Measurements from ENCODE around the gene NCOA7.
"Not testable (repeated sequence)": the region's sequence is repeated elsewhere in the genome, so short reads cannot be mapped to it uniquely, and the experiment has no call there.

The NCOA7 gene

DNA sequence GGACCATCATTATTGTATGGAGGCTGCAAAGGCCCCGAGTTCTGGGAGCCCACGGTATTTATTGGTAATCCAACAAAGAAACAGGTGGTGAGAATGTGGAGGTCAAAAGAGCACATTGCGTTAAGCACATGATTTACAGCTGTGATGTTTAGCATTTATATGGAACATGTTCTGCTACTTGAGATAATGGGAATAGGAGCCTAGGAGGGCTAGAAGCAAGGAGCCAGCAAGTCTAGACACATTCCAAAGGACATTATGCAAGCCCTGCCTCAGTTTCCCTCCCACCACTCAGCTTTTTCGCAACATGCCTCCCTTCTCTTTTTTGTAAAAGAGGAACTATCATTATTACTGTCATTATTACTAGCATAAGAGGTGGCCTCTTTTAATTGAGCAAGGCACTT lies 120.3 kb downstream of the NCOA7 start:
- H3K27me3 ChIP-seq (ENCODE audit: control insufficient read depth in 3 of 3, insufficient read depth in 3 of 3, low read depth in 1 of 3, low read length in 3 of 3); H3K14ac ChIP-seq (ENCODE audit: low read length); H4K8ac ChIP-seq (ENCODE audit: low read depth, low read length); H2AFZ ChIP-seq (ENCODE audit: low read length); H2BK120ac ChIP-seq (ENCODE audit: low read depth, low read length); H2AK5ac ChIP-seq (ENCODE audit: low read depth, low read length); H3K9ac ChIP-seq (ENCODE audit: low read depth, low read length, poor library complexity); H3K4me3 ChIP-seq (ENCODE audit: low read length in 2 of 2); H3K4me2 ChIP-seq (ENCODE audit: insufficient read depth, low read length, poor library complexity, severe bottlenecking); H3K4ac ChIP-seq (ENCODE audit: low read length); H4K91ac ChIP-seq (ENCODE audit: low read depth, low read length, poor library complexity); H3K27ac ChIP-seq (replicated peaks; ENCODE audit: low read length); H2BK12ac ChIP-seq (ENCODE audit: low read length); H2BK15ac ChIP-seq (ENCODE audit: low read length); H2BK5ac ChIP-seq (ENCODE audit: low read length); H3K18ac ChIP-seq (ENCODE audit: low read length); H3K9me3 ChIP-seq (replicated peaks in 1 of 2; ENCODE audit: control insufficient read depth in 2 of 2, insufficient read depth in 1 of 2, low read depth in 1 of 2, low read length in 2 of 2); H3K79me1 ChIP-seq (ENCODE audit: low read depth, low read length); H3K4me1 ChIP-seq (ENCODE audit: control insufficient read depth in 2 of 2, insufficient read depth in 1 of 2, low read depth in 1 of 2, low read length in 2 of 2); H3K23ac ChIP-seq (ENCODE audit: low read depth, low read length, poor library complexity); DNase-seq (ENCODE audit: low spot score); H3K36me3 ChIP-seq (replicated peaks in 1 of 2; ENCODE audit: control insufficient read depth in 2 of 2, insufficient read depth in 2 of 2, low read length in 2 of 2): not testable (repeated sequence)
- no CpG with 5 or more reads among the region's 4 CpGs for WGBS, 2 donors (ENCODE audit: extremely low coverage in 2 of 2, insufficient read length in 2 of 2, insufficient replicate concordance in 1 of 2)

DNA sequence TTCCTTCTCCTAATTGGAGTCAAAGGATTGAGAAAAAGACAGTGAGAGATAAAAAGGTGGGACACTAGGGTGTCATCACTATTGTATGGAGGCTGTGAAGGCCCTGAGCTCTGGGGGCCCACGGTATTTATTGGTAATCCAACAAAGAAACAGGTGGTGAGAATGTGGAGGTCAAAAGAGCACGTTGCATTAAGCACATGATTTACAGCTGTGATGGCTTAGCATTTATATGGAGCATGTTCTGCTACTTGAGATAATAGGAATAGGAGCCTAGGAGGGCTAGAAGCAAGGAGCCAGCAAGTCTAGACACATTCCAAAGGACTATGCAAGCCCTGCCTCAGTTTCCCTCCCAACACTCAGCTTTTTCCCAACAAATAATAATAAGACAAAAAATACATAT lies 121.7 kb downstream of the NCOA7 start:
- H3K4me1 ChIP-seq (ENCODE audit: control insufficient read depth in 2 of 2, insufficient read depth in 1 of 2, low read depth in 1 of 2, low read length in 2 of 2); DNase-seq (ENCODE audit: low spot score); H2BK12ac ChIP-seq (ENCODE audit: low read length); H2BK5ac ChIP-seq (ENCODE audit: low read length); H3K79me1 ChIP-seq (ENCODE audit: low read depth, low read length); H3K9ac ChIP-seq (ENCODE audit: low read depth, low read length, poor library complexity); H3K23ac ChIP-seq (ENCODE audit: low read depth, low read length, poor library complexity); H2BK15ac ChIP-seq (ENCODE audit: low read length); H2AFZ ChIP-seq (ENCODE audit: low read length); H3K18ac ChIP-seq (ENCODE audit: low read length); H2AK5ac ChIP-seq (ENCODE audit: low read depth, low read length); H3K36me3 ChIP-seq (replicated peaks in 1 of 2; ENCODE audit: control insufficient read depth in 2 of 2, insufficient read depth in 2 of 2, low read length in 2 of 2); H3K14ac ChIP-seq (ENCODE audit: low read length); H4K8ac ChIP-seq (ENCODE audit: low read depth, low read length); H4K91ac ChIP-seq (ENCODE audit: low read depth, low read length, poor library complexity); H3K9me3 ChIP-seq (replicated peaks in 1 of 2; ENCODE audit: control insufficient read depth in 2 of 2, insufficient read depth in 1 of 2, low read depth in 1 of 2, low read length in 2 of 2); H3K4ac ChIP-seq (ENCODE audit: low read length); H3K27me3 ChIP-seq (ENCODE audit: control insufficient read depth in 3 of 3, insufficient read depth in 3 of 3, low read depth in 1 of 3, low read length in 3 of 3); H3K4me2 ChIP-seq (ENCODE audit: insufficient read depth, low read length, poor library complexity, severe bottlenecking); H3K4me3 ChIP-seq (ENCODE audit: low read length in 2 of 2); H3K27ac ChIP-seq (replicated peaks; ENCODE audit: low read length); H2BK120ac ChIP-seq (ENCODE audit: low read depth, low read length): not testable (repeated sequence)
- no CpG with 5 or more reads among the region's 2 CpGs for WGBS, 2 donors (ENCODE audit: extremely low coverage in 2 of 2, insufficient read length in 2 of 2, insufficient replicate concordance in 1 of 2)

DNA sequence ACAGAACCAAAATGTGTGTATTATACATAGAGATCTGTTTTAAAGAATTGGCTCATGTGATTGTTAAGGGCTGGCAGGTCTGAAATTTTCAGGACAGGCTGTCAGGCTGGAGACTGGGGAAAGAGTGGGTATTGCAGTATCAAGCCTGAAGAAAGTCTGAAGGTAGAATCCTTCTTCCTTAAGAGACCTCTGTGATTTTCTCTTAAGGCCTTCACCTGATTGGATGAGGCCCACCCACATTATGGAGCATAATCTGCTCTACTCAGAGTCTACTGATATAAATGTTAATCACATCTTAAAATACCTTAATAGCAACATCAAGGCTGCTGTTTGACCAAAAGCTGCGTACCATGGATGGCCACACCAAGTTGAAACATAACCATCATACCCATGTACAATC lies 122.4 kb downstream of the NCOA7 start:
- Histone ChIP-seq H4K8ac (ENCODE audit: low read depth, low read length) (no peak overlapping the region), H3K4me2 (ENCODE audit: insufficient read depth, low read length, poor library complexity, severe bottlenecking) (no peak overlapping the region), H2BK5ac (ENCODE audit: low read length) (no peak overlapping the region), H4K91ac (ENCODE audit: low read depth, low read length, poor library complexity) (no peak overlapping the region), H3K9ac (ENCODE audit: low read depth, low read length, poor library complexity) (no peak overlapping the region), H3K4me1 (ENCODE audit: control insufficient read depth in 2 of 2, insufficient read depth in 1 of 2, low read depth in 1 of 2, low read length in 2 of 2) (peaks cover 4 to 5% of the 10 kb centered on the region in 2 donors), H3K9me3 (replicated peaks in 1 of 2; ENCODE audit: control insufficient read depth in 2 of 2, insufficient read depth in 1 of 2, low read depth in 1 of 2, low read length in 2 of 2) (no peaks in the 10 kb centered on the region), H3K27me3 (ENCODE audit: control insufficient read depth in 3 of 3, insufficient read depth in 3 of 3, low read depth in 1 of 3, low read length in 3 of 3) (no peaks in the 10 kb centered on the region), H3K4me3 (ENCODE audit: low read length in 2 of 2) (no peak overlapping the region), H2AFZ (ENCODE audit: low read length) (no peak overlapping the region), H2BK120ac (ENCODE audit: low read depth, low read length) (no peak overlapping the region), H3K23ac (ENCODE audit: low read depth, low read length, poor library complexity) (no peak overlapping the region), H3K79me1 (ENCODE audit: low read depth, low read length) (no peaks in the 10 kb centered on the region), H3K36me3 (replicated peaks in 1 of 2; ENCODE audit: control insufficient read depth in 2 of 2, insufficient read depth in 2 of 2, low read length in 2 of 2) (peaks cover 0 to 2% of the 10 kb centered on the region in 2 donors), H3K18ac (ENCODE audit: low read length) (no peak overlapping the region), H2AK5ac (ENCODE audit: low read depth, low read length) (no peak overlapping the region), H2BK15ac (ENCODE audit: low read length) (no peak overlapping the region), H2BK12ac (ENCODE audit: low read length) (no peak overlapping the region), H3K27ac (replicated peaks; ENCODE audit: low read length) (no peak overlapping the region), H3K4ac (ENCODE audit: low read length) (no peak overlapping the region), H3K14ac (ENCODE audit: low read length) (no peak overlapping the region)
- no peak for DNase-seq (ENCODE audit: low spot score)
- WGBS, 2 donors (ENCODE audit: extremely low coverage in 2 of 2, insufficient read length in 2 of 2, insufficient replicate concordance in 1 of 2): no CpG with 5 or more reads among the region's 1 CpG

DNA sequence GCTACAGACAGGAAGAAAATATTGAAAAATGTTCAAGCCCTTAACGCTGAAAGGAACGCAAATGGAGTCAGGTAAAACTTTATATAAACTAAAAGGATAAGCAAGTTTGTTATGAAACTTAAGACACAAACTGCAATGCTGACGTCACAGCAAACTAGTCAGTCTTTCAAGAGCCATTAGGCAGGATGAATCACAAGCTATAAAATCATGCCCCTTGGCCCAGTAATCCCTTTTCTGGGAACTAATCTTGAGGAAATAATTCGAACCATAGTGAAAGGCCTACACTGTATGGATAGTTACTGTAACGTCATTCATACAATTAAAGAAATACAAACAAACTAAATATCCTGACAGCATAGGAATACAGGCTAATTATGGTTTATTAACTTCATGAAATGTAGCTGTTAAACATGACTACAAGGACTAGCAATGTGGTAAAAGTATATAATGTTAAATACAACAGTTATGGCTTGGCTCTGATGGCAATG lies 123.1 kb downstream of the NCOA7 start:
- Histone ChIP-seq H3K18ac (ENCODE audit: low read length) (no peak overlapping the region), H3K9ac (ENCODE audit: low read depth, low read length, poor library complexity) (no peak overlapping the region), H2BK5ac (ENCODE audit: low read length) (no peak overlapping the region), H2BK12ac (ENCODE audit: low read length) (no peak overlapping the region), H3K9me3 (replicated peaks in 1 of 2; ENCODE audit: control insufficient read depth in 2 of 2, insufficient read depth in 1 of 2, low read depth in 1 of 2, low read length in 2 of 2) (no peaks in the 10 kb centered on the region), H3K4ac (ENCODE audit: low read length) (no peak overlapping the region), H3K4me1 (ENCODE audit: control insufficient read depth in 2 of 2, insufficient read depth in 1 of 2, low read depth in 1 of 2, low read length in 2 of 2) (peaks cover 4 to 10% of the 10 kb centered on the region in 2 donors), H3K23ac (ENCODE audit: low read depth, low read length, poor library complexity) (no peak overlapping the region), H3K4me2 (ENCODE audit: insufficient read depth, low read length, poor library complexity, severe bottlenecking) (no peak overlapping the region), H2AK5ac (ENCODE audit: low read depth, low read length) (no peak overlapping the region), H2BK15ac (ENCODE audit: low read length) (no peak overlapping the region), H4K91ac (ENCODE audit: low read depth, low read length, poor library complexity) (no peak overlapping the region), H3K27me3 (ENCODE audit: control insufficient read depth in 3 of 3, insufficient read depth in 3 of 3, low read depth in 1 of 3, low read length in 3 of 3) (no peaks in the 10 kb centered on the region), H3K79me1 (ENCODE audit: low read depth, low read length) (no peaks in the 10 kb centered on the region), H4K8ac (ENCODE audit: low read depth, low read length) (no peak overlapping the region), H3K27ac (replicated peaks; ENCODE audit: low read length) (no peak overlapping the region), H3K4me3 (ENCODE audit: low read length in 2 of 2) (no peak overlapping the region), H2AFZ (ENCODE audit: low read length) (no peak overlapping the region), H3K14ac (ENCODE audit: low read length) (no peak overlapping the region), H2BK120ac (ENCODE audit: low read depth, low read length) (no peak overlapping the region), H3K36me3 (replicated peaks in 1 of 2; ENCODE audit: control insufficient read depth in 2 of 2, insufficient read depth in 2 of 2, low read length in 2 of 2) (peaks cover 0 to 2% of the 10 kb centered on the region in 2 donors)
- no CpG with 5 or more reads among the region's 5 CpGs for WGBS, 2 donors (ENCODE audit: extremely low coverage in 2 of 2, insufficient read length in 2 of 2, insufficient replicate concordance in 1 of 2)
- DNase-seq (ENCODE audit: low spot score): no peak
